ENCODE results near the gene PLXDC2. TPM values are rescaled to one million over a fixed set of nuclear protein-coding genes. Genes with fewer than 3 reads are reported as not detected.
"Not testable (repeated sequence)": the region's sequence is repeated elsewhere in the genome, so short reads cannot be mapped to it uniquely, and the experiment has no call there.

PLXDC2 gene
- polyA plus RNA-seq, 2 donors, result 11.9 to 13.0 TPM

GRCh38 chr10:20191392-20191791, 375.2 kb downstream of the PLXDC2 start:
- not testable (repeated sequence) for H3K9me3 ChIP-seq (ENCODE audit: control insufficient read depth in 2 of 2, insufficient read depth in 1 of 2, low read depth in 1 of 2, low read length in 1 of 2); H3K4me1 ChIP-seq (ENCODE audit: control insufficient read depth in 2 of 2, insufficient read depth in 2 of 2, low read length in 1 of 2); H3K27me3 ChIP-seq (ENCODE audit: control insufficient read depth in 1 of 2, insufficient read depth in 2 of 2, low read length in 2 of 2); H3K36me3 ChIP-seq (ENCODE audit: control insufficient read depth in 2 of 2, insufficient read depth in 2 of 2, low read length in 1 of 2); H3K4me3 ChIP-seq (ENCODE audit: low read depth in 1 of 2, low read length in 2 of 2); H3K27ac ChIP-seq (ENCODE audit: low read depth in 2 of 2, low read length in 1 of 2)
- WGBS, 2 donors, result 69 to 79% methylated on average over 3 of the region's 3 CpGs

- H3K4me3 ChIP-seq (ENCODE audit: low read depth in 1 of 2, low read length in 2 of 2), result no peak overlapping the region
- H3K27me3 ChIP-seq (ENCODE audit: control insufficient read depth in 1 of 2, insufficient read depth in 2 of 2, low read length in 2 of 2), result no peaks in the 10 kb centered on the region
- no peak overlapping the region for H3K27ac ChIP-seq (ENCODE audit: low read depth in 2 of 2, low read length in 1 of 2)
- WGBS, 2 donors, result 74 to 81% methylated on average over 6 of the region's 6 CpGs
- H3K36me3 ChIP-seq (ENCODE audit: control insufficient read depth in 2 of 2, insufficient read depth in 2 of 2, low read length in 1 of 2), result no peaks in the 10 kb centered on the region
- no peaks in the 10 kb centered on the region for H3K4me1 ChIP-seq (ENCODE audit: control insufficient read depth in 2 of 2, insufficient read depth in 2 of 2, low read length in 1 of 2)
- H3K9me3 ChIP-seq (ENCODE audit: control insufficient read depth in 2 of 2, insufficient read depth in 1 of 2, low read depth in 1 of 2, low read length in 1 of 2), result no peaks in the 10 kb centered on the region
These were observed 378.8 kb downstream of the PLXDC2 start for GRCh38 chr10:20195076-20195475.

GRCh38 chr10:20200758-20201157, 384.5 kb downstream of the PLXDC2 start:
- Histone ChIP-seq H3K4me1 (ENCODE audit: control insufficient read depth in 2 of 2, insufficient read depth in 2 of 2, low read length in 1 of 2) (no peaks in the 10 kb centered on the region), H3K36me3 (ENCODE audit: control insufficient read depth in 2 of 2, insufficient read depth in 2 of 2, low read length in 1 of 2) (no peaks in the 10 kb centered on the region), H3K9me3 (ENCODE audit: control insufficient read depth in 2 of 2, insufficient read depth in 1 of 2, low read depth in 1 of 2, low read length in 1 of 2) (no peaks in the 10 kb centered on the region), H3K4me3 (ENCODE audit: low read depth in 1 of 2, low read length in 2 of 2) (no peak overlapping the region), H3K27me3 (ENCODE audit: control insufficient read depth in 1 of 2, insufficient read depth in 2 of 2, low read length in 2 of 2) (no peaks in the 10 kb centered on the region), H3K27ac (ENCODE audit: low read depth in 2 of 2, low read length in 1 of 2) (no peak overlapping the region)
- 84 to 89% methylated on average over 1 of the region's 1 CpG for WGBS, 2 donors

GRCh38 chr10:20202337-20202736, 386.1 kb downstream of the PLXDC2 start:
- Histone ChIP-seq H3K4me1 (ENCODE audit: control insufficient read depth in 2 of 2, insufficient read depth in 2 of 2, low read length in 1 of 2) (no peaks in the 10 kb centered on the region), H3K9me3 (ENCODE audit: control insufficient read depth in 2 of 2, insufficient read depth in 1 of 2, low read depth in 1 of 2, low read length in 1 of 2) (no peaks in the 10 kb centered on the region), H3K4me3 (ENCODE audit: low read depth in 1 of 2, low read length in 2 of 2) (no peak overlapping the region), H3K27me3 (ENCODE audit: control insufficient read depth in 1 of 2, insufficient read depth in 2 of 2, low read length in 2 of 2) (no peaks in the 10 kb centered on the region), H3K27ac (ENCODE audit: low read depth in 2 of 2, low read length in 1 of 2) (no peak overlapping the region), H3K36me3 (ENCODE audit: control insufficient read depth in 2 of 2, insufficient read depth in 2 of 2, low read length in 1 of 2) (no peaks in the 10 kb centered on the region)
- WGBS, 2 donors, result 88% methylated on average over 4 of the region's 4 CpGs

GRCh38 chr10:20207653-20208052, 391.4 kb downstream of the PLXDC2 start:
- H3K9me3 ChIP-seq (ENCODE audit: control insufficient read depth in 2 of 2, insufficient read depth in 1 of 2, low read depth in 1 of 2, low read length in 1 of 2), result no peaks in the 10 kb centered on the region
- no peaks in the 10 kb centered on the region for H3K4me1 ChIP-seq (ENCODE audit: control insufficient read depth in 2 of 2, insufficient read depth in 2 of 2, low read length in 1 of 2)
- no peak overlapping the region for H3K27ac ChIP-seq (ENCODE audit: low read depth in 2 of 2, low read length in 1 of 2)
- no peak overlapping the region for H3K4me3 ChIP-seq (ENCODE audit: low read depth in 1 of 2, low read length in 2 of 2)
- H3K27me3 ChIP-seq (ENCODE audit: control insufficient read depth in 1 of 2, insufficient read depth in 2 of 2, low read length in 2 of 2), result no peaks in the 10 kb centered on the region
- no peaks in the 10 kb centered on the region for H3K36me3 ChIP-seq (ENCODE audit: control insufficient read depth in 2 of 2, insufficient read depth in 2 of 2, low read length in 1 of 2)

GRCh38 chr10:20209098-20209497, 392.9 kb downstream of the PLXDC2 start:
- not testable (repeated sequence) for H3K4me3 ChIP-seq (ENCODE audit: low read depth in 1 of 2, low read length in 2 of 2)

GRCh38 chr10:20215547-20216152, 399.4 kb downstream of the PLXDC2 start:
- Histone ChIP-seq H3K4me1 (ENCODE audit: control insufficient read depth in 2 of 2, insufficient read depth in 2 of 2, low read length in 1 of 2) (no peaks in the 10 kb centered on the region), H3K27ac (ENCODE audit: low read depth in 2 of 2, low read length in 1 of 2) (no peak overlapping the region), H3K9me3 (ENCODE audit: control insufficient read depth in 2 of 2, insufficient read depth in 1 of 2, low read depth in 1 of 2, low read length in 1 of 2) (no peaks in the 10 kb centered on the region), H3K36me3 (ENCODE audit: control insufficient read depth in 2 of 2, insufficient read depth in 2 of 2, low read length in 1 of 2) (no peaks in the 10 kb centered on the region), H3K4me3 (ENCODE audit: low read depth in 1 of 2, low read length in 2 of 2) (no peak overlapping the region), H3K27me3 (ENCODE audit: control insufficient read depth in 1 of 2, insufficient read depth in 2 of 2, low read length in 2 of 2) (no peaks in the 10 kb centered on the region)
- WGBS, 2 donors, result 74 to 76% methylated on average over 3 of the region's 3 CpGs

More at GRCh38 chr10:20209098-20209497, 392.9 kb downstream of the PLXDC2 start:
- not testable (repeated sequence) for H3K36me3 ChIP-seq (ENCODE audit: control insufficient read depth in 2 of 2, insufficient read depth in 2 of 2, low read length in 1 of 2); H3K9me3 ChIP-seq (ENCODE audit: control insufficient read depth in 2 of 2, insufficient read depth in 1 of 2, low read depth in 1 of 2, low read length in 1 of 2); H3K27ac ChIP-seq (ENCODE audit: low read depth in 2 of 2, low read length in 1 of 2); H3K4me1 ChIP-seq (ENCODE audit: control insufficient read depth in 2 of 2, insufficient read depth in 2 of 2, low read length in 1 of 2); H3K27me3 ChIP-seq (ENCODE audit: control insufficient read depth in 1 of 2, insufficient read depth in 2 of 2, low read length in 2 of 2)
- 95 to 98% methylated on average over 7 of the region's 7 CpGs for WGBS, 2 donors

- no peak overlapping the region for H3K4me3 ChIP-seq (ENCODE audit: low read depth in 1 of 2, low read length in 2 of 2)
- H3K9me3 ChIP-seq (ENCODE audit: control insufficient read depth in 2 of 2, insufficient read depth in 1 of 2, low read depth in 1 of 2, low read length in 1 of 2), result no peaks in the 10 kb centered on the region
- no peaks in the 10 kb centered on the region for H3K4me1 ChIP-seq (ENCODE audit: control insufficient read depth in 2 of 2, insufficient read depth in 2 of 2, low read length in 1 of 2)
- 29 to 45% methylated on average over 1 of the region's 1 CpG for WGBS, 2 donors
- no peaks in the 10 kb centered on the region for H3K27me3 ChIP-seq (ENCODE audit: control insufficient read depth in 1 of 2, insufficient read depth in 2 of 2, low read length in 2 of 2)
- no peak overlapping the region for H3K27ac ChIP-seq (ENCODE audit: low read depth in 2 of 2, low read length in 1 of 2)
- H3K36me3 ChIP-seq (ENCODE audit: control insufficient read depth in 2 of 2, insufficient read depth in 2 of 2, low read length in 1 of 2), result no peaks in the 10 kb centered on the region
These were observed 405.1 kb downstream of the PLXDC2 start for GRCh38 chr10:20221356-20221755.

- no peaks in the 10 kb centered on the region for H3K27me3 ChIP-seq (ENCODE audit: control insufficient read depth in 1 of 2, insufficient read depth in 2 of 2, low read length in 2 of 2)
- no peak overlapping the region for H3K27ac ChIP-seq (ENCODE audit: low read depth in 2 of 2, low read length in 1 of 2)
- no peaks in the 10 kb centered on the region for H3K4me1 ChIP-seq (ENCODE audit: control insufficient read depth in 2 of 2, insufficient read depth in 2 of 2, low read length in 1 of 2)
- no peaks in the 10 kb centered on the region for H3K36me3 ChIP-seq (ENCODE audit: control insufficient read depth in 2 of 2, insufficient read depth in 2 of 2, low read length in 1 of 2)
- no peaks in the 10 kb centered on the region for H3K9me3 ChIP-seq (ENCODE audit: control insufficient read depth in 2 of 2, insufficient read depth in 1 of 2, low read depth in 1 of 2, low read length in 1 of 2)
- no peak overlapping the region for H3K4me3 ChIP-seq (ENCODE audit: low read depth in 1 of 2, low read length in 2 of 2)
These were observed 412.5 kb downstream of the PLXDC2 start for GRCh38 chr10:20228729-20229128.

GRCh38 chr10:20232079-20232705, 416.0 kb downstream of the PLXDC2 start:
- H3K4me1 ChIP-seq (ENCODE audit: control insufficient read depth in 2 of 2, insufficient read depth in 2 of 2, low read length in 1 of 2), result no peaks in the 10 kb centered on the region
- WGBS, 2 donors, result 77 to 80% methylated on average over 2 of the region's 2 CpGs
- no peak overlapping the region for H3K4me3 ChIP-seq (ENCODE audit: low read depth in 1 of 2, low read length in 2 of 2)
- no peaks in the 10 kb centered on the region for H3K27me3 ChIP-seq (ENCODE audit: control insufficient read depth in 1 of 2, insufficient read depth in 2 of 2, low read length in 2 of 2)
- no peaks in the 10 kb centered on the region for H3K9me3 ChIP-seq (ENCODE audit: control insufficient read depth in 2 of 2, insufficient read depth in 1 of 2, low read depth in 1 of 2, low read length in 1 of 2)
- no peaks in the 10 kb centered on the region for H3K36me3 ChIP-seq (ENCODE audit: control insufficient read depth in 2 of 2, insufficient read depth in 2 of 2, low read length in 1 of 2)
- H3K27ac ChIP-seq (ENCODE audit: low read depth in 2 of 2, low read length in 1 of 2), result no peak overlapping the region
